ACHN (cell line): ENCODE data around the gene SHISA8.
A peak's percentile ranks its signal among the peaks of the same experiment; 100 is the strongest.

Experiments used
- DNase-seq: peaks from one replicate; pipeline ENCODE4 v3.0.0-alpha.2; 2015
- in situ Hi-C: cut with HindIII; loops from 2 replicates; pipeline ENCODE4 v1.10.0; 2017; ENCODE audit warnings: low sequenced_read_pairs, low pct_ligation_motif_present, low pct_unique_long_range_greater_than_20kb

SHISA8 gene

GRCh38 chr22:41935015-41935351 lies 20.1 kb upstream of the SHISA8 start:
- in situ Hi-C loops = no loop called here

GRCh38 chr22:41934284-41935014 lies 19.6 kb upstream of the SHISA8 start:
- in situ Hi-C loops = no loop called here
- no peak for DNase-seq

More at GRCh38 chr22:41935015-41935351, 20.1 kb upstream of the SHISA8 start:
- DNase-seq = no peak

- in situ Hi-C loops = no loop called here
- DNase-seq = no peak
Observed at GRCh38 chr22:41933411-41934177, 18.7 kb upstream of the SHISA8 start.

- in situ Hi-C loops = no loop called here
Observed at GRCh38 chr22:41932353-41932752, 17.5 kb upstream of the SHISA8 start.

GRCh38 chr22:41931701-41932269 lies 16.9 kb upstream of the SHISA8 start:
- in situ Hi-C loops = no loop called here
- no peak for DNase-seq

More at GRCh38 chr22:41932353-41932752, 17.5 kb upstream of the SHISA8 start:
- DNase-seq = no peak

- in situ Hi-C loops = no loop called here
- no peak for DNase-seq
Observed at GRCh38 chr22:41929418-41929810, 14.5 kb upstream of the SHISA8 start.

GRCh38 chr22:41928593-41929417 lies 13.9 kb upstream of the SHISA8 start:
- in situ Hi-C loops = no loop called here
- DNase-seq = no peak

- in situ Hi-C loops = no loop called here
- DNase-seq = no peak
Observed at GRCh38 chr22:41927813-41928212, 12.9 kb upstream of the SHISA8 start.

- peak; percentile 71 for DNase-seq
- in situ Hi-C loops = no loop called here
Observed at GRCh38 chr22:41925783-41926460, 11.0 kb upstream of the SHISA8 start.

- in situ Hi-C loops = no loop called here
Observed at GRCh38 chr22:41923595-41924276, 8.9 kb upstream of the SHISA8 start.

GRCh38 chr22:41922940-41923594 lies 8.2 kb upstream of the SHISA8 start:
- in situ Hi-C loops = no loop called here

More at GRCh38 chr22:41923595-41924276, 8.9 kb upstream of the SHISA8 start:
- no peak for DNase-seq

GRCh38 chr22:41922328-41922727 lies 7.5 kb upstream of the SHISA8 start:
- in situ Hi-C loops = no loop called here
- no peak for DNase-seq

More at GRCh38 chr22:41922940-41923594, 8.2 kb upstream of the SHISA8 start:
- DNase-seq = no peak

- in situ Hi-C loops = no loop called here
- no peak for DNase-seq
Observed at GRCh38 chr22:41920271-41920976, 5.5 kb upstream of the SHISA8 start.

- in situ Hi-C loops = no loop called here
- DNase-seq = peak; percentile 35
Observed at GRCh38 chr22:41919357-41920224, 4.7 kb upstream of the SHISA8 start.

GRCh38 chr22:41917903-41918791 lies 3.3 kb upstream of the SHISA8 start:
- in situ Hi-C loops = no loop called here
- DNase-seq = peak; percentile 44
